HEK293T (cell line): ENCODE data around the gene RNF144A.

Experiments
- FOXK2 ChIP-seq: fragments of 450-650 bp; IDR thresholded peaks from 2 replicates; pipeline ENCODE4 v1.6.1; 2016; ENCODE audit warnings: mild to moderate bottlenecking
- FOXM1 ChIP-seq: fragments of 450-650 bp; IDR thresholded peaks from 2 replicates; pipeline ENCODE4 v1.6.1; 2017; ENCODE audit warnings: mild to moderate bottlenecking, borderline replicate concordance
- HDGF ChIP-seq: fragments of 450-650 bp; IDR thresholded peaks from 2 replicates; pipeline ENCODE4 v1.6.1; 2017; ENCODE audit warnings: antibody characterized with exemption, borderline replicate concordance
- L3MBTL2 ChIP-seq: fragments of 450-650 bp; conservative IDR thresholded peaks from 2 replicates; pipeline ENCODE4 v1.6.1; 2016; ENCODE audit warnings: mild to moderate bottlenecking
- NFRKB ChIP-seq: fragments of 450-650 bp; IDR thresholded peaks from 2 replicates; pipeline ENCODE4 v1.6.1; 2016; ENCODE audit warnings: mild to moderate bottlenecking, moderate library complexity
- SP1 ChIP-seq: fragments of 450-650 bp; IDR thresholded peaks from 2 replicates; pipeline ENCODE4 v1.6.1; 2017
- SUZ12 ChIP-seq: fragments of 450-650 bp; IDR thresholded peaks from 2 replicates; pipeline ENCODE4 v1.6.1; 2016; ENCODE audit warnings: mild to moderate bottlenecking
- TARDBP ChIP-seq: fragments of 450-650 bp; IDR thresholded peaks from 2 replicates; pipeline ENCODE4 v1.6.1; 2016
- TF ChIP-seq, protein P1 (sequence below): fragments of 450-650 bp; IDR thresholded peaks from 2 replicates; pipeline ENCODE4 v1.6.1; 2016

DNA sequence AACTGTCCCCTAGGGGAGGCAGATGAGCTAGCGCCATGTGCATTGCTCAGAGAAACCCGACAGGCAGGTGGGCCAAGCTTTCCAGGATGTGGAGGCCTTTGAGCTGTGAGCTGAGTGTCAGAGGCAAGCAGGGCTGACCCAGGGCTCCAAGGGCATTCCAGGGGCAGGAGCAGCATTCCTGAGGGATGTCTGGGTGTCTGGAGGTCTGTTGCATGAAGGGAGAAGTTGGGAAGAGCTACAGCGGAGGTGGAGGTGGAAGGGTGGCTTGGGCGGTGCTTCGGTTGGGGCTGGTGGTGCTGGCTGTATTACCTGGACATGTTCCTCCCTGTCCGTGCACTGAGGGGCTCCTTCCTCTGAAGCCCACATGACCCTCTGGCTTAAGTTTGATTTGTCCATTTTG is 102.8 kb downstream of the RNF144A start:
- TF ChIP-seq FOXK2 (no peak), SUZ12 (no peak), L3MBTL2 (no peak), SP1 (no peak), TARDBP (no peak), HDGF (no peak), FOXM1 (no peak), NFRKB (no peak)
- TF ChIP-seq, protein P1, sequence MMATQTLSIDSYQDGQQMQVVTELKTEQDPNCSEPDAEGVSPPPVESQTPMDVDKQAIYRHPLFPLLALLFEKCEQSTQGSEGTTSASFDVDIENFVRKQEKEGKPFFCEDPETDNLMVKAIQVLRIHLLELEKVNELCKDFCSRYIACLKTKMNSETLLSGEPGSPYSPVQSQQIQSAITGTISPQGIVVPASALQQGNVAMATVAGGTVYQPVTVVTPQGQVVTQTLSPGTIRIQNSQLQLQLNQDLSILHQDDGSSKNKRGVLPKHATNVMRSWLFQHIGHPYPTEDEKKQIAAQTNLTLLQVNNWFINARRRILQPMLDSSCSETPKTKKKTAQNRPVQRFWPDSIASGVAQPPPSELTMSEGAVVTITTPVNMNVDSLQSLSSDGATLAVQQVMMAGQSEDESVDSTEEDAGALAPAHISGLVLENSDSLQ, result no peak
